CD4-positive, alpha-beta memory T cell (primary cell): ENCODE measurements around the gene TFAP2B. TPM values are rescaled to one million over a fixed set of nuclear protein-coding genes. Genes with fewer than 3 reads are reported as not detected.

Source experiments
- CTCF ChIA-PET: fragments of 350-600 bp; sonication (Branson Sonifier 250); formaldehyde crosslinking; loops from one replicate; lab custom pipeline; 2021; ENCODE audit warnings: inconsistent platforms; ENCODE audit not compliant: partially characterized antibody; lab: Charles Lee
- POLR2A ChIA-PET: fragments of 350-600 bp; sonication (Branson Sonifier 250); formaldehyde crosslinking; loops from one replicate; lab custom pipeline; 2021; ENCODE audit not compliant: partially characterized antibody; lab: Charles Lee
- DNase-seq, 5 donors: peaks; one replicate each; pipeline versions ENCODE4 v3.0.0 to v3.0.0-alpha.2; 2020 to 2022; ENCODE audit warnings: mixed read lengths in 1 of 5
- H3K27ac ChIP-seq: one replicate; pipeline ENCODE4 v1.7.0; 2013; ENCODE audit warnings: low read depth, low read length
- H3K27me3 ChIP-seq: 2 replicates; pipeline ENCODE4 v1.7.0; 2013; ENCODE audit warnings: mild to moderate bottlenecking, low read length, moderate library complexity; ENCODE audit not compliant: insufficient read depth
- H3K36me3 ChIP-seq: 2 replicates; pipeline ENCODE4 v1.7.0; 2013; ENCODE audit warnings: mild to moderate bottlenecking, low read length, moderate library complexity; ENCODE audit not compliant: insufficient read depth
- H3K4me1 ChIP-seq: 2 replicates; pipeline ENCODE4 v1.7.0; 2013; ENCODE audit warnings: mild to moderate bottlenecking, low read length, moderate library complexity; ENCODE audit not compliant: insufficient read depth
- H3K4me3 ChIP-seq, 2 donors: one replicate each; pipeline ENCODE4 v1.7.0; 2013; ENCODE audit warnings: low read length in 2 of 2, mild to moderate bottlenecking in 1 of 2
- H3K9me3 ChIP-seq, 2 donors: one replicate each; pipeline ENCODE4 v1.7.0; 2013; ENCODE audit warnings: low read length in 2 of 2, control low read depth in 1 of 2; ENCODE audit not compliant: control insufficient read depth in 1 of 2
- H3K27ac Mint-ChIP-seq, 7 donors: one replicate each; pipeline ENCODE4 v1.8.0; 2020 to 2021; ENCODE audit warnings: mixed read lengths in 7 of 7, mild to moderate bottlenecking in 6 of 7, inconsistent platforms in 3 of 7, moderate library complexity in 3 of 7
- H3K27me3 Mint-ChIP-seq, 2 donors: one replicate each; pipeline ENCODE4 v1.8.0; 2020 to 2021; ENCODE audit warnings: mixed read lengths in 2 of 2
- H3K36me3 Mint-ChIP-seq, 2 donors: one replicate each; pipeline ENCODE4 v1.8.0; 2020 to 2021; ENCODE audit warnings: mixed read lengths in 2 of 2, inconsistent platforms in 1 of 2, mild to moderate bottlenecking in 1 of 2
- H3K4me1 Mint-ChIP-seq, 4 donors: one replicate each; pipeline ENCODE4 v1.8.0; 2020 to 2021; ENCODE audit warnings: mixed read lengths in 4 of 4, mild to moderate bottlenecking in 1 of 4
- H3K4me3 Mint-ChIP-seq, 8 donors: one replicate each; pipeline ENCODE4 v1.8.0; 2020 to 2021; ENCODE audit warnings: mixed read lengths in 8 of 8, mild to moderate bottlenecking in 7 of 8, moderate library complexity in 6 of 8, inconsistent platforms in 3 of 8
- H3K9me3 Mint-ChIP-seq, 8 donors: one replicate each; pipeline ENCODE4 v1.8.0; 2020 to 2021; ENCODE audit warnings: mixed read lengths in 8 of 8, mild to moderate bottlenecking in 5 of 8, inconsistent platforms in 3 of 8, moderate library complexity in 1 of 8
- intact Hi-C: fragments of 100-400 bp; cut with micrococcal nuclease; formaldehyde crosslinking; loops from one replicate; pipeline ENCODE4 v1.15.1; 2023
- polyA plus RNA-seq, 2 donors: library from polyadenylated mRNA; unstranded; fragments of 300-500 nt; fragmentation: Illumina TruSeq; gene quantifications; one replicate each; pipeline ENCODE4 v1.2.3, GENCODE V29; 2021
- total RNA-seq, 2 experiments: library from RNA; stranded (reverse); gene quantifications; one replicate each; pipeline ENCODE4 v1.2.3, GENCODE V29; 2021

TFAP2B gene
- total and polyA plus RNA-seq, 4 experiments from 2014 or later: not detected

- H3K4me3 Mint-ChIP-seq: no peak overlapping the region
- peaks cover 0 to 10% of the 10 kb centered on the region in 2 donors for H3K36me3 Mint-ChIP-seq
- Histone ChIP-seq H3K36me3 (no peaks in the 10 kb centered on the region), H3K27ac (no peak overlapping the region), H3K4me3 (no peak overlapping the region), H3K27me3 (peaks cover 20% of the 10 kb centered on the region), H3K4me1 (peaks cover 7% of the 10 kb centered on the region), H3K9me3 (no peaks in the 10 kb centered on the region)
- peaks cover 4 to 10% (median 8%) of the 10 kb centered on the region in 4 donors for H3K4me1 Mint-ChIP-seq
- CTCF ChIA-PET: no interaction called here
- intact Hi-C loops: no loop called here
- peaks cover 68 to 72% of the 10 kb centered on the region in 2 donors for H3K27me3 Mint-ChIP-seq
- peaks cover 0 to 44% (median 15%) of the 10 kb centered on the region in 8 donors for H3K9me3 Mint-ChIP-seq
- no peak for DNase-seq
- POLR2A ChIA-PET: no interaction called here
- no peak overlapping the region for H3K27ac Mint-ChIP-seq
Observed at GRCh38 chr6:50824552-50824951, 5.9 kb downstream of the TFAP2B start.

GRCh38 chr6:50825375-50826036 lies 6.8 kb downstream of the TFAP2B start:
- Mint-ChIP-seq H3K9me3 (peaks cover 0 to 48% (median 14%) of the 10 kb centered on the region in 8 donors), H3K4me1 (peaks cover 1 to 8% (median 5%) of the 10 kb centered on the region in 4 donors), H3K27me3 (peaks cover 63 to 65% of the 10 kb centered on the region in 2 donors), H3K36me3 (peaks cover 0 to 10% of the 10 kb centered on the region in 2 donors), H3K27ac (no peak overlapping the region), H3K4me3 (no peak overlapping the region)
- POLR2A ChIA-PET: no interaction called here
- Histone ChIP-seq H3K4me1 (peaks cover 1% of the 10 kb centered on the region), H3K27me3 (peaks cover 20% of the 10 kb centered on the region), H3K9me3 (no peaks in the 10 kb centered on the region), H3K36me3 (no peaks in the 10 kb centered on the region), H3K27ac (no peak overlapping the region), H3K4me3 (no peak overlapping the region)
- DNase-seq: no peak
- CTCF ChIA-PET: no interaction called here
- intact Hi-C loops: no loop called here

GRCh38 chr6:50826037-50826761 lies 7.5 kb downstream of the TFAP2B start:
- no peak overlapping the region for H3K4me3 ChIP-seq
- peaks cover 20% of the 10 kb centered on the region for H3K27me3 ChIP-seq
- H3K4me1 ChIP-seq: no peaks in the 10 kb centered on the region
- no peak overlapping the region for H3K27ac ChIP-seq
- H3K9me3 ChIP-seq: no peaks in the 10 kb centered on the region
- CTCF ChIA-PET: interaction anchor here (0.6 to 0.7 kb wide), 2 partner anchors 12 to 28 kb away, joined by 3 read pairs; no protein-coding TSS in a partner anchor
- Mint-ChIP-seq H3K36me3 (peaks cover 0 to 9% of the 10 kb centered on the region in 2 donors), H3K9me3 (peaks cover 0 to 46% (median 15%) of the 10 kb centered on the region in 8 donors), H3K27ac (no peak overlapping the region), H3K27me3 (peaks cover 58 to 61% of the 10 kb centered on the region in 2 donors), H3K4me1 (peaks cover 0 to 5% (median 3%) of the 10 kb centered on the region in 4 donors), H3K4me3 (no peak overlapping the region)
- POLR2A ChIA-PET: no interaction called here
- intact Hi-C loops: no loop called here
- no peak for DNase-seq
- no peaks in the 10 kb centered on the region for H3K36me3 ChIP-seq

GRCh38 chr6:50826803-50827202 lies 8.1 kb downstream of the TFAP2B start:
- intact Hi-C loops: no loop called here
- peaks cover 0 to 41% (median 15%) of the 10 kb centered on the region in 8 donors for H3K9me3 Mint-ChIP-seq
- ChIA-PET CTCF (interaction anchor here (0.6 kb wide), 1 partner anchor 13 kb away, joined by 3 read pairs; no protein-coding TSS in a partner anchor), POLR2A (no interaction called here)
- H3K27me3 Mint-ChIP-seq: peaks cover 55 to 57% of the 10 kb centered on the region in 2 donors
- H3K36me3 Mint-ChIP-seq: peaks cover 0 to 6% of the 10 kb centered on the region in 2 donors
- no peak overlapping the region for H3K27ac Mint-ChIP-seq
- no peak overlapping the region for H3K4me3 ChIP-seq
- no peaks in the 10 kb centered on the region for H3K4me1 ChIP-seq
- peaks cover 0 to 1% (median 0%) of the 10 kb centered on the region in 4 donors for H3K4me1 Mint-ChIP-seq
- no peak overlapping the region for H3K27ac ChIP-seq
- no peak for DNase-seq
- H3K4me3 Mint-ChIP-seq: no peak overlapping the region
- peaks cover 20% of the 10 kb centered on the region for H3K27me3 ChIP-seq
- H3K36me3 ChIP-seq: no peaks in the 10 kb centered on the region
- no peaks in the 10 kb centered on the region for H3K9me3 ChIP-seq

GRCh38 chr6:50829049-50829448 lies 10.4 kb downstream of the TFAP2B start:
- Mint-ChIP-seq H3K9me3 (peaks cover 0 to 26% (median 15%) of the 10 kb centered on the region in 8 donors), H3K27me3 (peaks cover 44 to 47% of the 10 kb centered on the region in 2 donors), H3K27ac (no peak overlapping the region), H3K4me3 (no peak overlapping the region), H3K4me1 (peaks cover 0 to 1% (median 0%) of the 10 kb centered on the region in 4 donors), H3K36me3 (peaks cover 0 to 6% of the 10 kb centered on the region in 2 donors)
- H3K27me3 ChIP-seq: peaks cover 20% of the 10 kb centered on the region
- no peak overlapping the region for H3K4me3 ChIP-seq
- no peak for DNase-seq
- H3K36me3 ChIP-seq: no peaks in the 10 kb centered on the region
- H3K4me1 ChIP-seq: no peaks in the 10 kb centered on the region
- CTCF ChIA-PET: interaction anchor here (0.8 kb wide), 1 partner anchor 9 kb away, joined by 3 read pairs; no protein-coding TSS in a partner anchor
- POLR2A ChIA-PET: no interaction called here
- no peak overlapping the region for H3K27ac ChIP-seq
- intact Hi-C loops: no loop called here
- no peaks in the 10 kb centered on the region for H3K9me3 ChIP-seq

- Histone ChIP-seq H3K4me1 (no peaks in the 10 kb centered on the region), H3K27ac (no peak overlapping the region), H3K36me3 (no peaks in the 10 kb centered on the region), H3K27me3 (peaks cover 14% of the 10 kb centered on the region), H3K9me3 (no peaks in the 10 kb centered on the region), H3K4me3 (no peak overlapping the region)
- DNase-seq: no peak
- H3K4me1 Mint-ChIP-seq: peaks cover 0 to 1% (median 0%) of the 10 kb centered on the region in 4 donors
- CTCF ChIA-PET: interaction anchor here (1.3 kb wide), 1 partner anchor 1192 kb away, joined by 3 read pairs; no protein-coding TSS in a partner anchor
- peaks cover 0 to 6% of the 10 kb centered on the region in 2 donors for H3K36me3 Mint-ChIP-seq
- H3K9me3 Mint-ChIP-seq: peaks cover 0 to 18% (median 11%) of the 10 kb centered on the region in 8 donors
- POLR2A ChIA-PET: no interaction called here
- peaks cover 38 to 44% of the 10 kb centered on the region in 2 donors for H3K27me3 Mint-ChIP-seq
- intact Hi-C loops: no loop called here
- no peak overlapping the region for H3K4me3 Mint-ChIP-seq
- no peak overlapping the region for H3K27ac Mint-ChIP-seq
Observed at GRCh38 chr6:50829898-50830444, 11.3 kb downstream of the TFAP2B start.

GRCh38 chr6:50831186-50831585 lies 12.5 kb downstream of the TFAP2B start:
- H3K36me3 Mint-ChIP-seq: no peaks in the 10 kb centered on the region
- peaks cover 32 to 40% of the 10 kb centered on the region in 2 donors for H3K27me3 Mint-ChIP-seq
- Histone ChIP-seq H3K27me3 (peaks cover 9% of the 10 kb centered on the region), H3K9me3 (no peaks in the 10 kb centered on the region), H3K36me3 (no peaks in the 10 kb centered on the region), H3K4me1 (no peaks in the 10 kb centered on the region), H3K4me3 (no peak overlapping the region), H3K27ac (no peak overlapping the region)
- DNase-seq: no peak
- H3K4me3 Mint-ChIP-seq: no peak overlapping the region
- H3K27ac Mint-ChIP-seq: no peak overlapping the region
- intact Hi-C loops: no loop called here
- ChIA-PET POLR2A (no interaction called here), CTCF (no interaction called here)
- H3K9me3 Mint-ChIP-seq: peaks cover 0 to 7% (median 5%) of the 10 kb centered on the region in 8 donors
- peaks cover 0 to 1% (median 0%) of the 10 kb centered on the region in 4 donors for H3K4me1 Mint-ChIP-seq
